Breast epithelium (tissue), 4 donors: ENCODE results near the gene MAN1B1. TPM values are rescaled to one million over a fixed set of nuclear protein-coding genes. Genes with fewer than 3 reads are reported as not detected.

ENCODE experiments used
- DNase-seq, 2 donors: peaks; one replicate each; pipeline ENCODE4 v3.0.0-alpha.2; 2019; ENCODE audit warnings: low spot score in 2 of 2
- H3K27ac ChIP-seq, 2 donors: fragments of 200-600 bp; sonication (generic) in 1 of 2; one replicate each; pipeline ENCODE4 v1.5.1; 2016 to 2019; ENCODE audit warnings: mild to moderate bottlenecking in 1 of 2
- H3K27me3 ChIP-seq, 2 donors: fragments of 200-600 bp; sonication (generic) in 1 of 2; one replicate each; pipeline versions ENCODE4 v1.5.1 to v1.6.0; 2017 to 2019; ENCODE audit warnings: control low read depth in 1 of 2, mild to moderate bottlenecking in 1 of 2
- H3K36me3 ChIP-seq: fragments of 200-600 bp; one replicate; pipeline ENCODE4 v1.5.1; 2019
- H3K4me1 ChIP-seq, 2 donors: fragments of 200-600 bp; sonication (generic); one replicate each; pipeline ENCODE4 v1.5.1; 2016 to 2019; ENCODE audit warnings: control low read depth in 1 of 2
- H3K4me3 ChIP-seq, 3 donors: fragments of 200-600 bp; sonication (generic); 1 replicate in 2 of 3; 2 replicates in 1 of 3; pipeline ENCODE4 v1.5.1; 2016 to 2019; ENCODE audit warnings: mild to moderate bottlenecking in 3 of 3, moderate library complexity in 2 of 3
- H3K9me3 ChIP-seq, 2 donors: fragments of 200-600 bp; sonication (generic) in 1 of 2; one replicate each; pipeline ENCODE4 v1.5.1; 2016 to 2019; ENCODE audit warnings: control low read depth in 1 of 2
- POLR2A ChIP-seq: fragments of 450-650 bp; IDR thresholded peaks from one replicate; pipeline ENCODE4 v1.6.1; 2016; ENCODE audit warnings: antibody characterized with exemption, mild to moderate bottlenecking, moderate library complexity
- POLR2AphosphoS5 ChIP-seq, 3 donors: sonication (generic); formaldehyde crosslinking; IDR thresholded peaks; one replicate each; pipeline ENCODE4 v1.6.1; 2017; ENCODE audit warnings: antibody characterized with exemption in 3 of 3
- intact Hi-C: fragments of 100-400 bp; cut with DNase I; formaldehyde crosslinking; loops from one replicate; pipeline ENCODE4 v1.15.1; 2023; ENCODE audit warnings: low total_unique reads
- total RNA-seq, 3 donors: library from RNA; depleted of rRNA; stranded (reverse); fragments of >200 nt; gene quantifications; one replicate each; pipeline ENCODE4 v1.1.0, GENCODE V29; 2016
- TF ChIP-seq, protein P1 (sequence below), 3 donors: fragments of 450-650 bp; IDR thresholded peaks; one replicate each; pipeline ENCODE4 v1.5.1; 2016 to 2017; ENCODE audit warnings: antibody characterized with exemption in 3 of 3, mild to moderate bottlenecking in 3 of 3, moderate library complexity in 3 of 3

Gene MAN1B1
- total RNA-seq, 3 donors from 2014 or later, result 50.1 to 62.8 (median 50.8) TPM

DNA sequence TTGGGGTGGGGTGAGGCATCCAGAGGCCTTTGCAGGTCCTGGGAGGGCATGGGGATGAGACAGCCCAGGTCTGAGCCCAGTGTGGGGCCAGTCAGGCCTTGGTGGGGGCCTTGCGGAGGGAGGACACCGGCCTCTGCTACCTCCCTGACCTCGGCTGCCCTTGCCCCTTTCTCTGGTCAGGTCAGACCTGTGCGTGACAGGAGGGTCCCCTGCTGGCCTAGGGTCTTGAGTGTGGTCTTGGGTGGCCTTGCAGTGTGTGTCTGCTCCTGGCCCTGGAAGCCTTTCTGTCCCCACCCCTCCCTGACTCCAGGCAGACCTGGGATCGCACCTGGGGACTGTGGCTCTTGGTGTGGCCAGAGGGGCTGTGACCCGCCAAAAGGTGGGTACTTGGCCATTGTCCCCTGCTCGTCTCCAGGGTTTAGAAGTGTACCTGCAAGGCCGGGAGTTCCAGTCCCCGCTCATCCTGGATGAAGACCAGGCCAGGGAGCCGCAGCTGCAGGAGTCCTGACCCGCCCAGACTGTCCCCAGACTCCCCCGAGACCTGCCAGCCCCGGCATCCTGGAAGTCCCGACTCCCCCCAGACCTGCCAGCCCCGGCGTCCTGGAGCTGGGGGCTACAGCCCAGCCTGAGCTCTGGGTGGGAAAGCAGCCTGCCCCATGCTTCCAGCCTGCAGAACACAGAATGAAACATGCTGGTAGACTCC, 4.4 kb upstream of the MAN1B1 start:
- intact Hi-C loops, result loop anchor here (5.0 kb wide), 1 partner anchor 275 kb away; the partner anchor contains the start of gene RABL6
- Histone ChIP-seq H3K4me3 (no peak overlapping the region), H3K36me3 (peaks cover 8% of the 10 kb centered on the region), H3K4me1 (peaks cover 6 to 11% of the 10 kb centered on the region in 2 donors), H3K27me3 (no peaks in the 10 kb centered on the region), H3K9me3 (no peaks in the 10 kb centered on the region), H3K27ac (peak overlapping the region in 1 of 2 donors; percentile 74)
- TF ChIP-seq, protein P1, sequence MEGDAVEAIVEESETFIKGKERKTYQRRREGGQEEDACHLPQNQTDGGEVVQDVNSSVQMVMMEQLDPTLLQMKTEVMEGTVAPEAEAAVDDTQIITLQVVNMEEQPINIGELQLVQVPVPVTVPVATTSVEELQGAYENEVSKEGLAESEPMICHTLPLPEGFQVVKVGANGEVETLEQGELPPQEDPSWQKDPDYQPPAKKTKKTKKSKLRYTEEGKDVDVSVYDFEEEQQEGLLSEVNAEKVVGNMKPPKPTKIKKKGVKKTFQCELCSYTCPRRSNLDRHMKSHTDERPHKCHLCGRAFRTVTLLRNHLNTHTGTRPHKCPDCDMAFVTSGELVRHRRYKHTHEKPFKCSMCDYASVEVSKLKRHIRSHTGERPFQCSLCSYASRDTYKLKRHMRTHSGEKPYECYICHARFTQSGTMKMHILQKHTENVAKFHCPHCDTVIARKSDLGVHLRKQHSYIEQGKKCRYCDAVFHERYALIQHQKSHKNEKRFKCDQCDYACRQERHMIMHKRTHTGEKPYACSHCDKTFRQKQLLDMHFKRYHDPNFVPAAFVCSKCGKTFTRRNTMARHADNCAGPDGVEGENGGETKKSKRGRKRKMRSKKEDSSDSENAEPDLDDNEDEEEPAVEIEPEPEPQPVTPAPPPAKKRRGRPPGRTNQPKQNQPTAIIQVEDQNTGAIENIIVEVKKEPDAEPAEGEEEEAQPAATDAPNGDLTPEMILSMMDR (IDR thresholded peaks at IDR 0.05), result no peak
- TF ChIP-seq POLR2AphosphoS5 (IDR thresholded peaks at IDR 0.05) (no peak), POLR2A (no peak)
- no peak for DNase-seq

DNA sequence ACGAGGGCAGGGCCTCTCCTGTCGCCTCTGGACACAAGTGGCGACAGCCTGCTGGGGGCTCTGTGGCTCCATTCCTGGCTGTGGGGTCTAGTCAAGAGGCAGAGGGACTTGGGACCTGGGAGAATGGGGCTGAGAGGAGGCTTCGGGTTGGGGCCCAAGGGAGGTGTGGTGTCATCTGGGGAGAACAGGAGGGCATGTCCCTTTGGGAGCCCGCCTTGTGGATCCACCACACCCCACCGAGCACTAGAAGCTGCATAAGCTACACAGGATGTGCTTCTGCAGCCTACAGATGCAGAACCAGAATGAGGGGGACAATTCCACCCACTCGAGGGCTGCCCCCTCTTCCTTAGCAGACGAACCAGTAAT, 3.9 kb upstream of the MAN1B1 start:
- H3K27me3 ChIP-seq, result no peaks in the 10 kb centered on the region
- DNase-seq, result no peak
- H3K4me3 ChIP-seq, result no peak overlapping the region
- peak overlapping the region in 1 of 2 donors; percentile 74 for H3K27ac ChIP-seq
- intact Hi-C loops, result loop anchor here (5.0 kb wide), 1 partner anchor 276 kb away; the partner anchor contains the start of gene RABL6
- TF ChIP-seq POLR2AphosphoS5 (IDR thresholded peaks at IDR 0.05), result no peak
- no peak for TF ChIP-seq POLR2A
- TF ChIP-seq, protein P1 (IDR thresholded peaks at IDR 0.05), result no peak
- peaks cover 11 to 12% of the 10 kb centered on the region in 2 donors for H3K4me1 ChIP-seq
- H3K36me3 ChIP-seq, result peaks cover 8% of the 10 kb centered on the region
- H3K9me3 ChIP-seq, result no peaks in the 10 kb centered on the region

DNA sequence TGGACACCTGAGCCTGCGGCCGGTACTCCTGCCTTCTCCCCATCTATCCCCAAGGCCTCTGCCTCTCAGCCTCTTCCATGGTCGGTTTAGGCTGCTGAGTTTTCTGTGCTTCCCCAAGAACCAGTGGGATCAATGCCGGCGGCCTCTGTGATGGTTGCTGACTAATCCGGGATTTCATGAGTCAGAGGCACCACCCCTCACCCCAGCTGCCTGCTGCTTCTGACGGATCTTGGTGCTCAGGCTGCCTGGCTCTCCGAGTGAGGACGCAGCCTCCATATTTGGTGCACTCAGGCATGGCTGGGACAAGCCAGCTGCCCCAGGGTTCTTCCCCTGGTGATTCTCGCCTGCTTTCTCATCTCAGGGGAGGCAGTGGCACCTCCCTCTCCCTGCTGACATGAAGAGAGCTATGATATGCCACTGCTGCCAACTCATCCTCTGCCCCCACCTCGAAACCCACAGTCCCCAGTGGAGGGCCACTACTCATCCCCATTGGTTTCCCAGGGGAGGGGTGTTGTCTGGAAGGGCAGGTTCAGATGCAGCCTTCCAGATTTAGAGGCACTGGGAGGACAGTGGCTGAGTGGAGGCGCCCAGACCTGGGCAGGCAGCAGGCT, 3.3 kb upstream of the MAN1B1 start:
- no peaks in the 10 kb centered on the region for H3K9me3 ChIP-seq
- H3K4me3 ChIP-seq, result no peak overlapping the region
- no peaks in the 10 kb centered on the region for H3K27me3 ChIP-seq
- peaks cover 8% of the 10 kb centered on the region for H3K36me3 ChIP-seq
- intact Hi-C loops, result loop anchor here (5.0 kb wide), 1 partner anchor 276 kb away; the partner anchor contains the start of gene RABL6
- TF ChIP-seq, protein P1 (IDR thresholded peaks at IDR 0.05), result no peak
- TF ChIP-seq POLR2A (no peak), POLR2AphosphoS5 (IDR thresholded peaks at IDR 0.05) (peak in 1 of 3 donors; percentile 13)
- H3K27ac ChIP-seq, result peak overlapping the region; percentile 52 to 74
- DNase-seq, result no peak
- H3K4me1 ChIP-seq, result peaks cover 6 to 11% of the 10 kb centered on the region in 2 donors

DNA sequence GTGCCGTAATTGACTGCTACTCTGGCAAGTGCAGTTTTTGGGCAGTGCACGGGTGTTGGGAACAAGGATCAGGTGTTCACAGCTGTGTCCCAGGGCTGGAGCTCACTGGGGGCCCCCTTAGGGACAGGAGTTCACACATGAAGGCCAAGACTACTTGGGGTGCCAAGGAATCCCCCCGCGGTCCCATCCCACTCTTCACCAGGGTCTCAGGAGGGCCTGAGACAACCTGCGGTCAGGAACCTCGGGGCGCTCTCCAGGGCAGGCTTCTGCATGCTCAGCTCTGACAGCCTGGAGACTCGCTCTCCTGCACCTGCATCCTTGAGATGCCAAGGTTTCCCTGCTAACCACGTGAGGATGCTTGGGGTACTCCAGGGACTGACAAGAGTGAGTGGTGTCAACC, 2.3 kb upstream of the MAN1B1 start:
- H3K27ac ChIP-seq, result peak overlapping the region in 1 of 2 donors; percentile 74
- no peaks in the 10 kb centered on the region for H3K27me3 ChIP-seq
- no peaks in the 10 kb centered on the region for H3K9me3 ChIP-seq
- TF ChIP-seq, protein P1 (IDR thresholded peaks at IDR 0.05), result no peak
- TF ChIP-seq POLR2AphosphoS5 (IDR thresholded peaks at IDR 0.05) (no peak), POLR2A (no peak)
- peaks cover 8% of the 10 kb centered on the region for H3K36me3 ChIP-seq
- intact Hi-C loops, result loop anchor here (5.0 kb wide), 1 partner anchor 277 kb away; the partner anchor contains the start of gene RABL6
- DNase-seq, result no peak
- H3K4me3 ChIP-seq, result no peak overlapping the region
- peaks cover 3 to 14% of the 10 kb centered on the region in 2 donors for H3K4me1 ChIP-seq
